ENCODE results near the gene NDUFAF3.

Gene NDUFAF3

DNA sequence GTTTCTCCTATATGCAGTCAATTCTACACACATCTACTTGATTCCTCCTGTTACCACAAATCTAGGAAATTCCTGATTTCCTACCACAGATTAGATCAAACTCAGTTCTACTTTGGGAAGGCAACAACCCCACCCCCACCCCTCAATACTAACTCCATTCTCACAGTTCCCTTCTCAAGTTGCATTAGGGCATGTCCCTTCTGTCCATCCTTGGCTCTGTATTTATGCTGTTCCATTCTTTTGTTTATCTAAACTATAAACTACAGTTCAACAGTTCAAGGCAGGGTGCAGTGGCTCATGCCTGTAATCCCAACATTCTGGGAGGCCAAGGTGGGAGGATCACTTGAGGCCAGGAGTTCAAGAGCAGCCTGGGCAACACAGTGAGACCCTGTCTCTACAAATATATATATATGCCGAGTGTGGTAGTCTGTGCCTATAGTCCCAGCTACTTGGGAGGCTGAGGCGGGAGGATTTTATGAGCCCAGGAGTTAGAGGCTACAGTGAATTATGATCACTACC lies 32.5 kb downstream of the NDUFAF3 start:
- peaks cover 7 to 76% of the 10 kb centered on the region in 2 experiments for H3K36me3 ChIP-seq (ENCODE audit: control insufficient read depth in 2 of 2, insufficient read depth in 1 of 2, low read length in 2 of 2)
- H3K27ac ChIP-seq (ENCODE audit: extremely low read depth, low read depth, low read length): no peak overlapping the region
- no peaks in the 10 kb centered on the region for H3K9me3 ChIP-seq (ENCODE audit: control insufficient read depth, insufficient read depth, low read depth, low read length)
- 0 out of 2 replicates have a peak, but pooled peaks have one; percentile 13 for TF ChIP-seq ZNF121 (tag by site-specific recombination; IDR thresholded peaks at IDR 0.05)
- no peak for TF ChIP-seq ZNF792 (tag by site-specific recombination; IDR thresholded peaks at IDR 0.05)
- ChIA-PET POLR2A (interaction anchor here (1.6 kb wide), 1 partner anchor 40 kb away, joined by 3 read pairs; the partner anchor contains the start of gene QRICH1), CTCF (no interaction called here)
- H3K4me3 ChIP-seq (ENCODE audit: low read depth, low read length): no peak overlapping the region
- H3K4me1 ChIP-seq (ENCODE audit: control insufficient read depth, insufficient read depth, low read length): no peaks in the 10 kb centered on the region

- Histone ChIP-seq H3K4me1 (ENCODE audit: control insufficient read depth, insufficient read depth, low read length) (no peaks in the 10 kb centered on the region), H3K27ac (ENCODE audit: extremely low read depth, low read depth, low read length) (no peak overlapping the region), H3K36me3 (ENCODE audit: control insufficient read depth in 2 of 2, insufficient read depth in 1 of 2, low read length in 2 of 2) (peaks cover 4 to 75% of the 10 kb centered on the region in 2 experiments; a peak in 2 of 3 replicates), H3K9me3 (ENCODE audit: control insufficient read depth, insufficient read depth, low read depth, low read length) (no peaks in the 10 kb centered on the region), H3K4me3 (ENCODE audit: low read depth, low read length) (no peak overlapping the region)
- TF ChIP-seq ZNF837 (tag by site-specific recombination; IDR thresholded peaks at IDR 0.05) (no peak), ZNF133 (tag by site-specific recombination; IDR thresholded peaks at IDR 0.05) (no peak), ZBTB44 (tag by site-specific recombination; IDR thresholded peaks at IDR 0.05) (no peak), ZNF140 (tag by site-specific recombination; IDR thresholded peaks at IDR 0.05) (no peak), KLF16 (tag by site-specific recombination; IDR thresholded peaks at IDR 0.05) (no peak), REPIN1 (tag by site-specific recombination; IDR thresholded peaks at IDR 0.05; ENCODE audit: low read depth) (no peak), INSM2 (tag by site-specific recombination; IDR thresholded peaks at IDR 0.05) (no peak), ZSCAN23 (tag by site-specific recombination; IDR thresholded peaks at IDR 0.05) (no peak), ZSCAN16 (tag by site-specific recombination; IDR thresholded peaks at IDR 0.05) (no peak), ZNF266 (tag by site-specific recombination; IDR thresholded peaks at IDR 0.05; ENCODE audit: low read depth) (no peak), ZNF473 (tag by site-specific recombination; IDR thresholded peaks at IDR 0.05) (no peak), YY1 (tag by site-specific recombination; IDR thresholded peaks at IDR 0.05) (no peak), ZNF701 (tag by site-specific recombination; IDR thresholded peaks at IDR 0.05) (no peak), ZNF211 (tag by site-specific recombination; IDR thresholded peaks at IDR 0.05; ENCODE audit: low read depth) (no peak)
- ChIA-PET CTCF (no interaction called here), POLR2A (no interaction called here)
Observed at GRCh38 chr3:49057268-49057667, 35.3 kb downstream of the NDUFAF3 start.

GRCh38 chr3:49058011-49058410 lies 36.1 kb downstream of the NDUFAF3 start:
- CTCF ChIA-PET: no interaction called here
- Histone ChIP-seq H3K4me1 (ENCODE audit: control insufficient read depth, insufficient read depth, low read length) (no peaks in the 10 kb centered on the region), H3K36me3 (ENCODE audit: control insufficient read depth in 2 of 2, insufficient read depth in 1 of 2, low read length in 2 of 2) (peaks cover 4 to 76% of the 10 kb centered on the region in 2 experiments; a peak in 2 of 3 replicates), H3K27ac (ENCODE audit: extremely low read depth, low read depth, low read length) (no peak overlapping the region), H3K4me3 (ENCODE audit: low read depth, low read length) (no peak overlapping the region), H3K9me3 (ENCODE audit: control insufficient read depth, insufficient read depth, low read depth, low read length) (no peaks in the 10 kb centered on the region)
- POLR2A ChIA-PET: no interaction called here
- TF ChIP-seq ZNF664 (tag by site-specific recombination; IDR thresholded peaks at IDR 0.05) (no peak), ZBTB48 (tag by site-specific recombination; IDR thresholded peaks at IDR 0.05) (no peak), MZF1 (tag by site-specific recombination; IDR thresholded peaks at IDR 0.05; ENCODE audit: borderline replicate concordance) (no peak), FEZF1 (tag by site-specific recombination; IDR thresholded peaks at IDR 0.05) (no peak), ZNF692 (tag by site-specific recombination; IDR thresholded peaks at IDR 0.05) (no peak), ZNF416 (tag by site-specific recombination; IDR thresholded peaks at IDR 0.05) (no peak)
- TF ChIP-seq, protein P1, sequence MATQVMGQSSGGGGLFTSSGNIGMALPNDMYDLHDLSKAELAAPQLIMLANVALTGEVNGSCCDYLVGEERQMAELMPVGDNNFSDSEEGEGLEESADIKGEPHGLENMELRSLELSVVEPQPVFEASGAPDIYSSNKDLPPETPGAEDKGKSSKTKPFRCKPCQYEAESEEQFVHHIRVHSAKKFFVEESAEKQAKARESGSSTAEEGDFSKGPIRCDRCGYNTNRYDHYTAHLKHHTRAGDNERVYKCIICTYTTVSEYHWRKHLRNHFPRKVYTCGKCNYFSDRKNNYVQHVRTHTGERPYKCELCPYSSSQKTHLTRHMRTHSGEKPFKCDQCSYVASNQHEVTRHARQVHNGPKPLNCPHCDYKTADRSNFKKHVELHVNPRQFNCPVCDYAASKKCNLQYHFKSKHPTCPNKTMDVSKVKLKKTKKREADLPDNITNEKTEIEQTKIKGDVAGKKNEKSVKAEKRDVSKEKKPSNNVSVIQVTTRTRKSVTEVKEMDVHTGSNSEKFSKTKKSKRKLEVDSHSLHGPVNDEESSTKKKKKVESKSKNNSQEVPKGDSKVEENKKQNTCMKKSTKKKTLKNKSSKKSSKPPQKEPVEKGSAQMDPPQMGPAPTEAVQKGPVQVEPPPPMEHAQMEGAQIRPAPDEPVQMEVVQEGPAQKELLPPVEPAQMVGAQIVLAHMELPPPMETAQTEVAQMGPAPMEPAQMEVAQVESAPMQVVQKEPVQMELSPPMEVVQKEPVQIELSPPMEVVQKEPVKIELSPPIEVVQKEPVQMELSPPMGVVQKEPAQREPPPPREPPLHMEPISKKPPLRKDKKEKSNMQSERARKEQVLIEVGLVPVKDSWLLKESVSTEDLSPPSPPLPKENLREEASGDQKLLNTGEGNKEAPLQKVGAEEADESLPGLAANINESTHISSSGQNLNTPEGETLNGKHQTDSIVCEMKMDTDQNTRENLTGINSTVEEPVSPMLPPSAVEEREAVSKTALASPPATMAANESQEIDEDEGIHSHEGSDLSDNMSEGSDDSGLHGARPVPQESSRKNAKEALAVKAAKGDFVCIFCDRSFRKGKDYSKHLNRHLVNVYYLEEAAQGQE (tag by site-specific recombination; IDR thresholded peaks at IDR 0.05): no peak
- TF ChIP-seq, protein P2, sequence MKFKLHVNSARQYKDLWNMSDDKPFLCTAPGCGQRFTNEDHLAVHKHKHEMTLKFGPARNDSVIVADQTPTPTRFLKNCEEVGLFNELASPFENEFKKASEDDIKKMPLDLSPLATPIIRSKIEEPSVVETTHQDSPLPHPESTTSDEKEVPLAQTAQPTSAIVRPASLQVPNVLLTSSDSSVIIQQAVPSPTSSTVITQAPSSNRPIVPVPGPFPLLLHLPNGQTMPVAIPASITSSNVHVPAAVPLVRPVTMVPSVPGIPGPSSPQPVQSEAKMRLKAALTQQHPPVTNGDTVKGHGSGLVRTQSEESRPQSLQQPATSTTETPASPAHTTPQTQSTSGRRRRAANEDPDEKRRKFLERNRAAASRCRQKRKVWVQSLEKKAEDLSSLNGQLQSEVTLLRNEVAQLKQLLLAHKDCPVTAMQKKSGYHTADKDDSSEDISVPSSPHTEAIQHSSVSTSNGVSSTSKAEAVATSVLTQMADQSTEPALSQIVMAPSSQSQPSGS (tag by site-specific recombination; IDR thresholded peaks at IDR 0.05; ENCODE audit: low read depth): no peak
